ENCODE data around the gene SH3GL1. TPM values are rescaled to one million over a fixed set of nuclear protein-coding genes. Genes with fewer than 3 reads are reported as not detected.

Gene SH3GL1
- polyA plus RNA-seq, 3 donors = 14.0 to 33.9 (median 15.0) TPM

GRCh38 chr19:4389064-4389375 is 11.3 kb downstream of the SH3GL1 start:
- peaks cover 39% of the 10 kb centered on the region for H3K4me1 Mint-ChIP-seq
- Histone ChIP-seq H3K9ac (ENCODE audit: insufficient read depth, low read length, poor library complexity, severe bottlenecking) (no peak overlapping the region), H3K4me3 (replicated peaks in 1 of 3; ENCODE audit: low read depth in 2 of 3, low read length in 3 of 3) (no peak overlapping the region)

GRCh38 chr19:4388337-4389063 is 11.8 kb downstream of the SH3GL1 start:
- Histone ChIP-seq H3K4me2 (replicated peaks; ENCODE audit: extremely low read depth, low read length, poor library complexity, severe bottlenecking) (no peak overlapping the region), H3K4me1 (ENCODE audit: control insufficient read depth in 1 of 2, insufficient read depth in 2 of 2, low read length in 2 of 2) (peaks cover 26 to 28% of the 10 kb centered on the region in 2 donors), H3K79me2 (ENCODE audit: insufficient read depth, low read length) (peaks cover 99% of the 10 kb centered on the region), H4K20me1 (ENCODE audit: insufficient read depth, low read length) (peaks cover 99% of the 10 kb centered on the region), H3K27ac (ENCODE audit: low read depth in 1 of 2, low read length in 2 of 2) (peak overlapping the region in 1 of 2 donors; percentile 3), H3K27me3 (ENCODE audit: control insufficient read depth in 2 of 2, insufficient read depth in 2 of 2, low read length in 2 of 2) (no peaks in the 10 kb centered on the region), H3K9me3 (replicated peaks in 1 of 2; ENCODE audit: control insufficient read depth in 1 of 2, insufficient read depth in 1 of 2, low read length in 2 of 2) (no peaks in the 10 kb centered on the region), H3K4me3 (replicated peaks in 1 of 3; ENCODE audit: low read depth in 2 of 3, low read length in 3 of 3) (no peak overlapping the region), H3K9ac (ENCODE audit: insufficient read depth, low read length, poor library complexity, severe bottlenecking) (no peak overlapping the region), H3K36me3 (replicated peaks in 1 of 2; ENCODE audit: control insufficient read depth in 1 of 2, insufficient read depth in 2 of 2, low read length in 2 of 2) (peaks cover 27 to 54% of the 10 kb centered on the region in 2 donors), H2AFZ (ENCODE audit: insufficient read depth, low read depth, low read length, poor library complexity, severe bottlenecking) (no peak overlapping the region)
- H3K27ac Mint-ChIP-seq = peak overlapping the region in 2 of 7 donors; percentile 49 to 73
- DNase-seq = no peak
- H3K4me1 Mint-ChIP-seq = peaks cover 36% of the 10 kb centered on the region
- 92% methylated on average over 16 of the region's 16 CpGs for WGBS (ENCODE audit: insufficient coverage)
- H3K9me3 Mint-ChIP-seq = peaks cover 0 to 2% (median 0%) of the 10 kb centered on the region in 7 donors
- no peak overlapping the region for H3K4me3 Mint-ChIP-seq
- TF ChIP-seq, protein P1, sequence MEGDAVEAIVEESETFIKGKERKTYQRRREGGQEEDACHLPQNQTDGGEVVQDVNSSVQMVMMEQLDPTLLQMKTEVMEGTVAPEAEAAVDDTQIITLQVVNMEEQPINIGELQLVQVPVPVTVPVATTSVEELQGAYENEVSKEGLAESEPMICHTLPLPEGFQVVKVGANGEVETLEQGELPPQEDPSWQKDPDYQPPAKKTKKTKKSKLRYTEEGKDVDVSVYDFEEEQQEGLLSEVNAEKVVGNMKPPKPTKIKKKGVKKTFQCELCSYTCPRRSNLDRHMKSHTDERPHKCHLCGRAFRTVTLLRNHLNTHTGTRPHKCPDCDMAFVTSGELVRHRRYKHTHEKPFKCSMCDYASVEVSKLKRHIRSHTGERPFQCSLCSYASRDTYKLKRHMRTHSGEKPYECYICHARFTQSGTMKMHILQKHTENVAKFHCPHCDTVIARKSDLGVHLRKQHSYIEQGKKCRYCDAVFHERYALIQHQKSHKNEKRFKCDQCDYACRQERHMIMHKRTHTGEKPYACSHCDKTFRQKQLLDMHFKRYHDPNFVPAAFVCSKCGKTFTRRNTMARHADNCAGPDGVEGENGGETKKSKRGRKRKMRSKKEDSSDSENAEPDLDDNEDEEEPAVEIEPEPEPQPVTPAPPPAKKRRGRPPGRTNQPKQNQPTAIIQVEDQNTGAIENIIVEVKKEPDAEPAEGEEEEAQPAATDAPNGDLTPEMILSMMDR (IDR thresholded peaks at IDR 0.05) = no peak
- H3K36me3 Mint-ChIP-seq = peaks cover 26 to 70% of the 10 kb centered on the region in 2 donors
- intact Hi-C loops (cut with micrococcal nuclease) = no loop called here
- peaks cover 0 to 2% (median 0%) of the 10 kb centered on the region in 3 donors for H3K27me3 Mint-ChIP-seq (ENCODE audit: low read depth in 3 of 3)

More at GRCh38 chr19:4389064-4389375, 11.3 kb downstream of the SH3GL1 start:
- DNase-seq = no peak
- Mint-ChIP-seq H3K27me3 (ENCODE audit: low read depth in 3 of 3) (peaks cover 0 to 2% (median 0%) of the 10 kb centered on the region in 3 donors), H3K27ac (peak overlapping the region in 1 of 7 donors; percentile 58), H3K36me3 (peaks cover 23 to 67% of the 10 kb centered on the region in 2 donors), H3K9me3 (peaks cover 0 to 2% (median 0%) of the 10 kb centered on the region in 7 donors), H3K4me3 (no peak overlapping the region)
- Histone ChIP-seq H3K4me2 (replicated peaks; ENCODE audit: extremely low read depth, low read length, poor library complexity, severe bottlenecking) (no peak overlapping the region), H3K27me3 (ENCODE audit: control insufficient read depth in 2 of 2, insufficient read depth in 2 of 2, low read length in 2 of 2) (no peaks in the 10 kb centered on the region), H3K36me3 (replicated peaks in 1 of 2; ENCODE audit: control insufficient read depth in 1 of 2, insufficient read depth in 2 of 2, low read length in 2 of 2) (peaks cover 26 to 49% of the 10 kb centered on the region in 2 donors), H3K79me2 (ENCODE audit: insufficient read depth, low read length) (peaks cover 99% of the 10 kb centered on the region), H4K20me1 (ENCODE audit: insufficient read depth, low read length) (peaks cover 99% of the 10 kb centered on the region), H3K9me3 (replicated peaks in 1 of 2; ENCODE audit: control insufficient read depth in 1 of 2, insufficient read depth in 1 of 2, low read length in 2 of 2) (no peaks in the 10 kb centered on the region), H2AFZ (ENCODE audit: insufficient read depth, low read depth, low read length, poor library complexity, severe bottlenecking) (no peak overlapping the region), H3K4me1 (ENCODE audit: control insufficient read depth in 1 of 2, insufficient read depth in 2 of 2, low read length in 2 of 2) (peaks cover 26 to 28% of the 10 kb centered on the region in 2 donors), H3K27ac (ENCODE audit: low read depth in 1 of 2, low read length in 2 of 2) (peak overlapping the region in 1 of 2 donors; percentile 3)
- intact Hi-C loops (cut with micrococcal nuclease) = no loop called here
- WGBS (ENCODE audit: insufficient coverage) = 95% methylated on average over 9 of the region's 9 CpGs
- TF ChIP-seq, protein P1 (IDR thresholded peaks at IDR 0.05) = no peak
